Cortex of kidney (tissue), 1 donor: Measurements from ENCODE around the gene JPH4.

Source experiments
- DNase-seq: peaks from one replicate; lab custom pipeline; 2025; lab: John Stamatoyannopoulos, UW

The JPH4 gene

DNA sequence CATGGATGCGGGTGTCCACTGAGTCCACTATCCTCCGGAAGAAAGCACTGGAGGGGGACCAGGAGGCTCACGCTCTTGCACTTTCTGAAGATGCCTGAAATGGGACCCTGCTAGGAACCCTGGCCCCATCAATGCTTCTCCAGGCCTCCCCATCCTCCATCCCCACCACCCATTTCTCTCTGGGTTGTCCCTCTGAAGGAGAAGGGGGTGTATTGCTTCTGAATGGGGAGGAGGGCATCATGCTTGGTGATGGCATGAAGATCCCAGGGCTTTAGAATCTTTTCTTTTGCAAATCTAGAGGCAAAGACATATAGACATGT, 681 bp upstream of the JPH4 start:
- no peak for DNase-seq

DNA sequence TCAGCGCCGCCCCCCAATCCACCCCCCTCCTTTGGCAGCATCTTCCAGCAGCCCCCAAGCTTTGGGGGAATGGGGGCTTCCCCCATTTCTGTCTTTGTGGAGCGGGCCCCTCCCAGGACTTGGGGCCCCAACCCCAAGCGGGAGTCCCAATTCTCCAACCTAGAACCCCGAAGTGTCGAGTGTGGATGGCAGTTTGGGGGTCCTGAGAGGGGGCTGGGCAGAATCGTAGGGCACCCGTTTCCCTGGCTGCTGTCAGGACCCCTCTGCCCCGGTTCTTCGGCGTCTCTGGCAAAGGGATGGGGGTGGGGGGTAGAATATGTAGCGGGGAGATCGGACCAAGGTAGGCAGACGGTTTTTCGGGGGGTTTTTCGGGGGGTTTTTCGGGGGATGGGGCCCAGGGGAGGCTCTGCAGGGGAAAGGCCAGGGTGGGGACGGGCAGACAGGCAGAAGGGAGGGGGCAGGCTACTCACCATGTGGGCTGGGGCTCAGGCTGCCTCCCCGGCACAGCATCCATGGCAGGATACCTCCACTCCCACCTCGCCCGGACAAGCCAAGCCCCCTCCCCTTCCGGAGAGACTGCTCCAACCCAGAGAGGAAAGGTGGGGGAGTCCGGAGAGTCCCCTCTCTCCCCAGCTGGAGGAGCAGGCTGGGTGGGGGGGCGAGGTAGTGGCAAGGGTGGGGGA, 739 bp downstream of the JPH4 start:
- no peak for DNase-seq

DNA sequence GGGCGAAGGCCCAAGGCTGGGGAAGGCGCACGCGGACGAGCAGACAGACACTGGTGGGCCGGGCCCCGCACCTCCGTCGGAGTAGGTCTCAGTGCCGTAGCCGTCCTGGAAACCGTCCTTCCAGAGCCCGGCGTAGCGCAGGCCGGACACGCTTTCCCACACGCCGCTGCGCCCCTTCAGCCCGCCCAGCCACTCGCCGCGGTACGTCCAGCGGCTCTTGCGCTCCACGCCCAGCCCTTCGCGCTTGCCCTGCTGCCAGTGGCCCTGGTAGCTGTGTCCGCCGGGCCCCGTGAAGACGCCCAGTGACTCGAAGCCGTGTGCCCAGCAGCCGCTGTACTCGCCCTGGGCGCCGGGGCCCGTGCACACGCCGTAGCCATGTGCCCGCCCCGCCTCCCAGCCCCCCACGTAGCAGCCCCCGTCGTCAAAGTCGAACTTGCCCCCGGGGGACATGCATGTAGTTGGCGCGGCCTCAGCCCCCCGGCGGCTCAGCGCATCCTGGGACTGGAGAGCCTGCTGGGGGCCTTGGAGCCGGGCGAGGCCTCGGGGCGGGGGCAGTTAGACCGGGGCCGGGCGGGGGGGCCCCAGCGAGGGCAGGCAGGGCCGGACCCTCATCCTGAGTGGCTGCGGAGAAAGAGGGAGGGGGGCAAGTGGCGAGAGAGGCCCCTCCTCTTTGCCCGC, 1.4 kb downstream of the JPH4 start:
- DNase-seq, result no peak

DNA sequence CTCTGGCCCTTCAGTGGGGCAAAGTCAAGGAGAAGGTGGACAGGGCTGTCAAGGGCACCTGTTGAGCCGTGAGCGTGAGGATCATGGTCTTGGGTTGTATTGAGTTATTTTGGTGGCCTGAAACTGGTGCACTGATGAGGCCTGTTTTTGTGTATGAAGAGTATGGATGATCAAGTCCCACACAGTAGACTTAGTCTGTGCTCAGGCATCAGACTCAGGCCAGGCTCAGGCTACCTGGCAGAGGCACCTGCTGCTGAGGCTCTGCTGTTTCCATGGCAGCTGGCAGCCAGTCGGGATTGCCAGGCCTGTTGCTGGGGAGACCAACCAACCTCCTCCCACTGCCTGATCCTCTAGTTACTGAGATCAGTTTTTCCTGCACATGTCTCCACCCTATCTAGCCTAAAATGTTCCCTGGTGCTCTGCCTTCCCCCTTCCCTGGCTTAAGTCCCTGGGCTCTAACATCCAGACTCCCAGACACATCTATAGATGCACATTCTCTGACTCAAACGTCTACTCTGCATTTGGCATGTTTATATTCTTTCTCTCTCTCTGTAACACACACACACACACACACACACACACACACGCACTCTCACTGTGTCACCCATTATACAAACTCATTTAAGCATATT, 5.1 kb downstream of the JPH4 start:
- DNase-seq, result no peak

DNA sequence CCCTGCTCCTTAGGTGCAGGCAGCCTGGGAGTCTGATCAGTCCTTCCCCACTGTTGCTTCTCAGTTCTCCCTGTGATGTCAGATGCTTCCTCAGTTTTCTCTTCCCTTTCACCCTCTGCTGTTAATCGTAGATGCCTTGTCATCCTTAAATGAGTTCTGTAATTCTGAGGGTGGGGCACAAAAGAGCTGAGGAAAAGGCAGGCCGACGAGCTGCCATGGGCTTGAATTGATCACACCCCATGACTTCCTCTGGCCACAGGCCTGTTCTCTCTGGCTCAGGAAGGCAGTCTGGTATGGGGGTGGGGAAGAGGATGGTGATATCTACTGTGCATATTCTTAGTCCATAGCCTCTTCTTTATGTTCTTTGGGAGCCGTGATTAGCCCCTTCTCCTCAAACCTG, 5.8 kb downstream of the JPH4 start:
- DNase-seq, result no peak

DNA sequence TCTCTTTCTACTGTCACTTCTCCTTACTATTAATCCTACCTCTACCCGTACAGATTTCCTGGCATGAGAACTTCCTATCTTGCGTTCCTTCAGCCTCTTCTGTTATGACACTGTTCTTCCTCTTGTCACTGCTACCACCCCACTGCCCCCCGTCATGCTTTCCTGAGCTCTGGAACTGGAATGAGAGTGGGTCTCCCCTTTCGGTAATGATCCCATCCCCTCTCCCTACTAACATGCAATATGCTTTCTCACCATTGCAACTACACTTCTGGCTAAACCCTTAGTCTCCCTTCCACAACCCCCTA, 6.1 kb downstream of the JPH4 start:
- no peak for DNase-seq

DNA sequence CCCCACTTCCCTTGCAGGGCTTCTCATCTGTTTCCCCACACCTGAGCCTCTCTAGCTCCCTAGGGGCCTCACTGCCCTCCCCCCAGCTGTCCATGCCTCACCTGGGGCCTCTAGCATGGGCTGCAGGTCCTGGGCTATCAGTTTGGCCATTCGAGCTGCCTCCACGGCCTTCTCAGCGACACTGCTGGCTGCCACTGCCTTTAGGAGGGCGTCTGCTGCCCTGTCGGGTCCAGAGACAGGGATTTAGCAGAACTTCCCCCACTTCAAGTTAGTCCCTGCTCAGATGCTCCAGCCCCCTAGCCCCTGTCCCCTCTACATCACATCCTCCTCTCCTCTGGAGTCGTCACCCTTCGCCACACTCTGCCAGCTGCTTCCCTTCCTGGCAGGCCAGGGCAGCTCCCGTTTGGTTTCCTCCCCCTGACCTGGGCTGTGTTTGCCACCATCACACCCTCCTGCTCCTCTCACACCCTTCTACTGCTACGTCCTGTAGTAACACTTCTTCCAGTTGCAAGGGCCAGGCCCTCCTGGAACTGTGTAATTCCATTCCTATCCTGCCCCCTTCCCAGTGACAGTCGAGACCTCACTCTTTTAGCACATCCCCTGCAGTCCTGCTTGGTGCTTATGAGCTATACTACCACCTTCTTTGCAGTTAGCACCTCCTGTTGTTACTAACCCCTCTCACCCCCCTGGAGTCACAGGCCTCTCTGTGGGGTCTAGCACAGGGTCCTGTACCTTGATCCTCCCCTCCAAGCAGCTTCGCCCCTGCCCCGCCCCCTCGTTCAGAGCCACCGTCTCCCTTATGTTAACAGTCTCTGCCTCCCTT, 6.7 kb downstream of the JPH4 start:
- no peak for DNase-seq

DNA sequence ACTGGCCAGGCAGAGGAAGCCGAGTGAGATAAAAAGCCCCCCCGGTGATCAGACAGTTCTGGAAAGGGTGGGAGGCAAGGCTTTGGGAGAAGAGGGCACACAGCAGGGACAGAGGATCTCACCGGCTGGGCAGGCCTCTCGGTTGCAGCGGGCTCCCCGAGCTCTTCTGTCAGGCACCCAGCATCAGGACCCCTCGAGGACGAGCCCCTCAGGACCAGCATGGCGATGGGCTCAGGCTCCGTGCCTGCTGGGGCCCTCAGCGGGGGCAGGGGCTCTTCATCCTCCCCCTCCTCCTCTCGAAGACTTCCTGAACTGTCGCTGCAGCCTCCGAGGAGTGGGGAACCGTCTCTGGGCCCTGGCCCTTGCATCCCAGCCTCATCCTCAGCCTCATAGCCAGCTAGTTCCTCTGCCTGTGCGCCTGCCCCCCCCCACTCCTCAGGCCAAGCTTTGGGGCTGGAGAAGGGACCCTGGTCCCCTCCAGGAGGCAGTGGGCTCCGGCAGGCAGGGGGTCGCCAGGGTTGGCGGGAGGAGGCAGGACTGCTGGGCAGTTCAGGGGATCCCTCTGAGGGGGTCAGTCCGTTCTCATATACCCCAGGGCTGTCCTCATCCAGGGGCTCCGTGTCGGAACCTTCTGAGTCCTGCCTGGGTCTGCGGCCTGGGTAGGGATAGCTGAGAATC, 7.6 kb downstream of the JPH4 start:
- DNase-seq, result no peak

DNA sequence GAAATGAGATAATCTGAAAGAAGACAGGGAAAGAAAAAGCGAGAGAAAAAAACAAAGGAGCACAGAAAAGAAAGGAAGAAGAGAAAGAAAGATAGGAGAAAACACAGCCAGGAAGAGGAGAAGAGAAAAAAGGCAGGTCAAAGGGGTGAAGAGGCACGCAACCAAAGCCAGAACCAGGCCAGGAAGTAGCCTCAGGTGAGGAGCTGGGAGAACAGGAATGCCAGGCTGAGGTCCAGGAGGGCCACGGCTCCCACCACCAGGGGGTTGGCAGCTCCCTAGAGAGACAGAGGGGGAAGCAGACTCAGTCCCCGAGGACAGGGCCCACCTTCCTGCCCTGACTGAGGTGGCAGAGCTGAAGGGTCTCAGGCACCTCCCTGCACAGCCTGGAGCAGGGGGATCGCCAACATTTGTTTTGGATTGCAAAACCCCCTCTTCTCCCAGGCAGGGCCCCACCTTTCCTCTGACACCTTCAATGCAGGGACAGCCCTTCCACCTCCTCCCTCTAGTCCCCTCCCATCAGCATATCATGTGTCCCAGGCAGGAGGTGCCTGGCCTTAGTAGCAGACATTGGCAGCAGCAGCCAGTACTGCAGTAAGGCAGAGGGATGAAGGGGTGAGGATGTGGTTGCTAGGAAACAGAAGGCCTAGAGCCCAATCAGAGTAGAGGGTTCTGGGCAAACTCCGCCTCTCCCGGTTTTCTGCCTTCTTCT, 9.0 kb downstream of the JPH4 start:
- no peak for DNase-seq

DNA sequence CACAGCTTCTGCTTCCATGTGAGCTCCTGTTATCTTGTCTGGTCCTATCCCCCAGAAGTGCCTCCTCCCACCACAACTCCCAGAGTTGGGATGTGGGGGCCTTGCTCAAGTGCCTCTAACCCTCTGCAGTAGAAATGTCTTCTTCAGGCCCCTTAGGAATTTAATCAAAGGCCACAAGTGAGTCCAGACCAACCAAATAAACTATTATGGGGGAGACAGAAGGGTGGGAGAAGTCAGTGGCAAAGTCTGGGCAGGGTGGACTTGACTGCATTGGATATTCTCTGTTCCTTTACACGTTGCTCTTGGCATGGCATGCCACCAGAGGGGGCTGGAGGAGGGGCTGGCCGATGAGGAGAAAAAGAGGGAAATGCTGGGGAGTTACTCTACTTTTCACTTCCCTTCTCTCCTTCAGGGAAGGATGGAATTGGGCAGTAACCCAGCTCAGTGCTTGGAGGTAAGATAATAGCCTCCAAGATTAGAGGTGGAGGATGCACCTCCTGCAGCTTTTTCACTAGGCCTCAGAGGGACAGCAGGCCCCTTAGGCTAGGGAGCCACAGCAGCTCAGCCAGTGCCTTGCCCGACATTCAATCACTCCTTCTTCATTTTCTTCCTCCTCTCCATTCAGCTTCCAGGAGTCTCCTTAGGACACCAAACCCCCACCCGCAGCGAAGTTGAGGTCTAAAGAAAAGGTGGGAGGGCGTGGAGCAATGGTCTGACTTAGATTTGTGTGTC, 9.8 kb downstream of the JPH4 start:
- DNase-seq, result no peak

DNA sequence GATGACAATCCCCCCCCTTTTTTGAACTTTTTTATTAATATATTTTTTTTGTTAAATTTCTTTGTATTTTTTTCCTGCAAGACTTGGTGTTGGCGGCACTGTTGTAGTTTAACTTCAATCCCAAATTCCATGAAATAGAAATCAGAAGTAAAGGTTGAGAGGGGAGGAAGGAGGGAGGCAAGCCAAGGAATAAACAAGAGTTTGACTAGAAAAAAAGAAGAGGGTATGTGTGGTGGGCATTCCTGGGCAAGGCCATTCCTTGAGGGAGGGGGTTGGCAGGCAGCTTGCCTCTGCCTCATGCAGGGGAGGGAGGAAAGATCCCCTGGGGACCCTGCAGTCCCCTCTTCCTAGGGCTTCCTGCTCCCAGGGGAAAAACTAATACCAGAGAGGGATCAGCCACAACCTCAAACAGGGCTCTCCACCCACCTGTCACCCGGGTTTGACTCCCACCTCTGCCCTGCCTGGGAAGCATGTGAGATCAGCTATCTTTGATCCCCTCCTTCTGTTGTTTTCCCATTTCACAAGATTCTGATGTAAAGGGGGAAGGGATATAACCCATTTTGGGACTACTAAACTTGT, 10.5 kb downstream of the JPH4 start:
- DNase-seq, result no peak

DNA sequence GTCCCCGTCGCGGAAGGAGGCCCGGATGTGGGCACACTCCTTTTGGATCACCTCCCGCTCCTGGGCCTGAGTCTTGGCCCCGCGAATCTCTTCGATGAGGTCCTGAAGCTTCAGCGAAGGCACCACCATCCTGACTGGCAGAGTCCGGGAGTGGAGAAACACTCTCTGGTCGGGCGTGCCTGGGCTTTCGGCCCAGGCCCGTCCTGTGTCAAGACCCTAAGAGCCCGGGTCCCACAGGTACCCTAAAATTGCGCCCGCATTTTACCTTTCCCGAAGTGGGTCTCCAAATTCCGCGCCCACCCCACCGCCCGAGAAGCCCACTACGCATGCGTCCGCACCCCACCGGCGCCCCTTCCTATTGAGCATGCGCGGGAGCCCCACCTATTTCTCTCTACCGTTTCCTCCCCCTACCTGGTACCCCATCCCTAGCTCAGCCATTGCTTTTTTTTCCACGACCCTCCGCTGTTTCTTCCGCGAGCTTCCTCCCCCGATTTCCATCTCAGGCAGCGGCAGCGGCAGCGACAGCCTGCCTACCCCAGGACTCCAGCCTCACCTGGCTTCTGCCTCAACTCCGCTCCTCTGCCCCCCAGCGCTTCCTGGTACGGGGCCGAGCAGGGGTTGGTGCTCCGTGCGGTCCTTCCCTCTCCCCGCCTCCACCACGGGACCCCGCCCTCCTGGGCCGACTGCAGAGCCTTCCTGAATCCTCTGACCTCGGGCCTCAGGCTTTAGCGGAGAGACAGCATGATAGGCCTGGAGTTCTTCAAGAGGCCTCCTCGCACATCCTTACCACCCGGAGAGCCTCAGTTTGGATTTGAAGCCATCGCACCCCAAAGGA, 11.2 kb downstream of the JPH4 start, which contains the start of gene AP1G2:
Gene AP1G2 (minus strand): TSS at position 606 of the 835 bp plus-strand sequence. CDS start 477 bp downstream, at position 129.
- DNase-seq, result no peak

DNA sequence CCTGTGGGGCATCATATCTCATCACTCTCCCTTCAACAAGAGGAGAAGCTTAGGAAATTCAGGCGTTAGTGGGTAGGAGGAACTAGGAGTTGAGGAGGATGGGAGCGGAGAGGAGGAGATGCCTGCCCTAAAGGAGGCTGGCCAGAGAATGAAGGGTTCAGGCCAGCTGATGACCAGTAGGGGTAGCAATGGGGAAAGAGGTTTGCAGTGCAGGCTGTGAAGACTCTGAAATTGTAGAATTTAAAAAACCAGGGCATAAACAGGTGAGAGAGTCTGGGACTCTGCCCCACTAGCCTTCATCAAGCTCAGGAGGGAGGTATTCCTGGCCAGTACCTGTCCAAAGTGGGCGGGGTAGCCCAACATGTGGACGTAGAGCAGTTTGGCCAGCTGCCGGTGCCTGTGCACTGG, 11.8 kb downstream of the JPH4 start:
- DNase-seq, result no peak

DNA sequence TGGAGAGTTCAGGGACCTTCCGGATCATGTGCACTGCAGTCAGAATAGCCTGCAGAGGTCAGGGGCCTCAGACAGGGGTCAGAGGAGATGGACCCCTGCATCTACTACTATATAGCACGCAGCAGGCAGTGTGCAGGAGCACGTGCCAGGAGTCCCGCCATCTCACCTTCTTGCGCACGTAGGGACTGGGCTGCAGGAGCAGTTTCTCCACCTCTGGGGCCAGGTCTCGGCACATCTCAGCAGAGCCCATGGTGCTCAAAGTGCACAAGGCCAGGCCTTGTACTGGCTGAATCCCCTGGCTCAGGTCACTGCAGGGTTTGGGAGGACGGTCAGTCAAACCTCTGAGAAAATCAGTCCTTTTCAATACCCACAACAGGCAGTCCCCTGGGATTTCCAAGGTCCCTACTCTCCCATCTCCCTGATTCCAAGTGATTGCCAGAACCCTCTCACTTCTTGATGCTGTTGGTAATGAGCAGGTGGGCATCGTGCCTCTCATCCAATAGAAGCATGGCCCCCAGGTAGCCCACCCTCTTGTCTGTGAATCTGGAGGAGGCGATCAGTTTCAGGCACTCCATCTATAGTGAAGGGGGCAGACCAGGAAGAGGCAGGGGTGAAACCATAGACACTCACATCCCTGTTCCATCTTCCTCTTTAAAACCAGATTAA, 12.3 kb downstream of the JPH4 start:
- no peak for DNase-seq

DNA sequence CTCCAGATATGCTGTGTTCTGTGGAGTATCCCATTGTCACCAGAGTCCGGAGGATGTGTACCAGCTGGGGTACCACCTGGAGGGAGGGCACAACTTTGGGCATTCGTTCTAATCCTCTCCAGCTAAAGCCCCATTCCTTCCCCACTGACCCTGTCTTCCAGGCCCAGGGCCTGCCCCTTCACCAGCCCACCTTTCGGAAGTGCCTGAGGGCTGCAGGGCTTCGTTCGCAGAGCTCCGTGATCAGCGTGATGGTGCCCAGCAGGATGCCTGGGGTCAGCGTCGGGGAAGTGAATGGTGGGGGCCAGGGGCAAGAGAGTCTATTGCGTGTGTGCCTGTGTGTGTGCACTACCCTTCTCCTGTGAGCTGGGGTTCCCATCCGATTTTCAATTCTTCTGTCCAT, 13.0 kb downstream of the JPH4 start:
- no peak for DNase-seq

DNA sequence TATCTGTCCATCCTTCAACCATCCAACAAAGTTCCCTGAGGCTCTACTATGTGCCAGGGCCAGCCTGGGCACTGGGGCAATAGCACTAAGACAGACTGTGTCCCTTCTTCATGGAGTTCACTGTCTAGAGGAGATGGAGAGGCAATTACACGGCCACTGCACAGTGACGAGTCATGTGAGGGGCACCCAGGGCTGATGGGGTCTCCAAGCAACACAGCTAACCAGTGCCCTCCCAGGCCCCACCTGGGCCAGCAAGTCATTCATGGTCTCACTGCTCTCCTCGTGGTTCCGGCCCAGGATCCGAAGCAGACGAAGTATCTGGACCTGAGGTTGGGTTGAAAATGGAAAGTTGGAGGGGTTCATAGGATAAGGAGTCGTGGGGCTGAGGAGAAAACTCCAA, 13.7 kb downstream of the JPH4 start:
- no peak for DNase-seq

DNA sequence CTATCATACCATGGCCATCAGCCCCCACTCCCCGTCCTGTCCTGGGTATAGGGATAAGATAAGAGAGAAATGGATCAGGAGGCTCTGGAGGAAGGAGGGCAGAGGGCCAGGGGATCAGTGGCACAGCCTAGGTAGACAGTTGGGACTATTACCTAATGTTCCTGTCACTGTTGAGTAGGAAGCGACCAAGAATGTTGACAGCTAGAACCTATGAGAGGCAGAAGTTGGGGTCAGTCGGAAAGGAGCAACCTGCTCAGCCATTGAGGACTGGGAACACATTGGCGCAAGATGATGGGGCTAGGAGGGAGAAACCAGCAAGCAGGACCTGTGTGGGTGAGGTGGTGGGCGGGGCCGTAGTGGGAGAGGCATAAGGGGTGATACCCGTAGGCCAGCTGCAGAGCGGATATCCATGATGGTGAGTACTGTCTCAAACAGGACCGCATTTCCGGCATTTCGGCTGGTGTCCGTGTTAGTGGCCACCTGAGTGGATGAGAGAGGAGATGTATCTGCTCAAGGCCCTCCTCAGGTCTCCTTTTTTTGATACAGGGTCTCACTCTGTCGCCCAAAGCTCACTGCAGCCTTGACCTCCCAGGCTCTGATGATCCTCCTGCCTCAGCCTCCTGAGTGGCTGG, 14.3 kb downstream of the JPH4 start:
- no peak for DNase-seq

DNA sequence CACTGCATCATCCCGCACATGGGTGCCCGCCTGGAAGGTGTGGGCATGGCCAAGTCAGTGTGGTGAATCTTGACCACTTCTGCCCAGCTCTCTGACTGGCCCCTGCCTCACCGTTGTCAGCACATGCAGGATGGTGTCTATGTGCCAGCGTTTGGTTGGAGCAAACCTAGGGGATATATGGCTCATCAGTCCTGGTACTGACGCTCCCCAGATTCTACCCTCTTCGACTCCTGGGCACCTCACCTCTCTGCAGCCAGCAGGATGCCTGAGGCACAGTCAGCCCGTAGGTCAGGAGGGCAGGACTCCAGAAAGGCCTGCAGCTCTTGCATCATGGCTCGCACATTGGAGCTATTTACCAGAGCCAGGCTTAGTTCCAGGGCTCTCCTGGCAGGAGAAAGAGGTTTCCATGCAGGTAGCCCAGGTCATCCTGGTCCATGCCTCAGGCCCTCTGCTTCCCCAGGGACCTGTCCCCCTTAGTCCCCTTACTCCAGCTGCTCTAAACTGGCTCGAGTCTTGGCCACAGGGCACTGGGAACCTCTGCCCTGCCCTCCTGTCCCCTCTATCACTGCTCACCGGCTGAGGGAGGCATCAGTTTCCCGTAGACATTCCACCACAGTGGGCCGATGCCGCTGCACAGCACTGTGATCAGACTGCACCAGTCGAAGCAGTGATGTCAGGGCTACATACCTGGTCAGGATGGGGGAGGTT, 15.0 kb downstream of the JPH4 start:
- no peak for DNase-seq
